Trophoblast cell (in vitro differentiated cells and primary cell): ENCODE measurements around the gene ZNF892.
"Not testable (repeated sequence)": the region's sequence is repeated elsewhere in the genome, so short reads cannot be mapped to it uniquely, and the experiment has no call there.

Experiments
- DNase-seq, 2 donors: peaks; one replicate each; pipeline ENCODE4 v3.0.0-alpha.2; 2016
- H2AFZ ChIP-seq: 2 replicates; pipeline ENCODE4 v1.6.1; 2013; ENCODE audit warnings: low read length, moderate library complexity, mild to moderate bottlenecking; ENCODE audit not compliant: insufficient read depth, poor library complexity
- H2AK5ac ChIP-seq: 2 replicates; pipeline ENCODE4 v1.6.1; 2013; ENCODE audit warnings: mild to moderate bottlenecking, low read length
- H2BK120ac ChIP-seq: 2 replicates; pipeline ENCODE4 v1.6.1; 2013; ENCODE audit warnings: low read length, mild to moderate bottlenecking, moderate library complexity; ENCODE audit not compliant: insufficient read depth, poor library complexity
- H2BK12ac ChIP-seq: 2 replicates; pipeline ENCODE4 v1.6.1; 2013; ENCODE audit warnings: mild to moderate bottlenecking, low read length, moderate library complexity
- H2BK5ac ChIP-seq: 2 replicates; pipeline ENCODE4 v1.6.1; 2013; ENCODE audit warnings: low read length, low read depth, moderate library complexity, mild to moderate bottlenecking; ENCODE audit not compliant: poor library complexity
- H3K14ac ChIP-seq: 2 replicates; pipeline ENCODE4 v1.6.1; 2013; ENCODE audit warnings: mild to moderate bottlenecking, low read length
- H3K18ac ChIP-seq: 2 replicates; pipeline ENCODE4 v1.6.1; 2013; ENCODE audit warnings: mild to moderate bottlenecking, low read length
- H3K23ac ChIP-seq: 2 replicates; pipeline ENCODE4 v1.6.1; 2013; ENCODE audit warnings: low read length
- H3K27ac ChIP-seq: 2 replicates; pipeline ENCODE4 v1.5.1; 2013; ENCODE audit warnings: low read depth, mild to moderate bottlenecking, inconsistent platforms, low read length, moderate library complexity
- H3K27me3 ChIP-seq: 2 replicates; pipeline ENCODE4 v1.6.1; 2013; ENCODE audit warnings: inconsistent platforms, mild to moderate bottlenecking, low read length, moderate library complexity; ENCODE audit not compliant: insufficient read depth
- H3K36me3 ChIP-seq, 2 experiments: 1 replicate in 1 of 2; 2 replicates in 1 of 2; pipeline ENCODE4 v1.6.1; 2013; ENCODE audit warnings: low read length in 2 of 2, mild to moderate bottlenecking in 2 of 2, moderate library complexity in 1 of 2; ENCODE audit not compliant: insufficient read depth in 2 of 2, control insufficient read depth in 1 of 2
- H3K4ac ChIP-seq: 2 replicates; pipeline ENCODE4 v1.6.1; 2013; ENCODE audit warnings: low read depth, mild to moderate bottlenecking, low read length, moderate library complexity
- H3K4me1 ChIP-seq, 2 experiments: 1 replicate in 1 of 2; 2 replicates in 1 of 2; pipeline ENCODE4 v1.6.1; 2013; ENCODE audit warnings: low read length in 2 of 2, mild to moderate bottlenecking in 2 of 2, moderate library complexity in 1 of 2; ENCODE audit not compliant: insufficient read depth in 2 of 2, control insufficient read depth in 1 of 2
- H3K4me2 ChIP-seq: 2 replicates; pipeline ENCODE4 v1.6.1; 2013; ENCODE audit warnings: inconsistent platforms, mild to moderate bottlenecking, low read length, moderate library complexity
- H3K4me3 ChIP-seq: 2 replicates; pipeline ENCODE4 v1.5.1; 2013; ENCODE audit warnings: mild to moderate bottlenecking, low read depth, low read length, inconsistent platforms
- H3K79me1 ChIP-seq: one replicate; pipeline ENCODE4 v1.6.1; 2013; ENCODE audit warnings: low read length
- H3K79me2 ChIP-seq: 2 replicates; pipeline ENCODE4 v1.6.1; 2013; ENCODE audit warnings: low read length, mild to moderate bottlenecking; ENCODE audit not compliant: control insufficient read depth, insufficient read depth, poor library complexity
- H3K9ac ChIP-seq: 2 replicates; pipeline ENCODE4 v1.6.1; 2013; ENCODE audit warnings: mild to moderate bottlenecking, low read length
- H3K9me3 ChIP-seq: 2 replicates; pipeline ENCODE4 v1.6.1; 2013; ENCODE audit warnings: low read depth, mild to moderate bottlenecking, control low read depth, inconsistent platforms, low read length; ENCODE audit not compliant: insufficient read depth
- H4K12ac ChIP-seq: 2 replicates; pipeline ENCODE4 v1.6.1; 2013; ENCODE audit warnings: low read depth, mild to moderate bottlenecking, low read length, moderate library complexity
- H4K8ac ChIP-seq: 2 replicates; pipeline ENCODE4 v1.6.1; 2013; ENCODE audit warnings: low read depth, mild to moderate bottlenecking, low read length, moderate library complexity
- H4K91ac ChIP-seq: one replicate; pipeline ENCODE4 v1.6.1; 2013; ENCODE audit warnings: low read depth, mild to moderate bottlenecking, low read length, moderate library complexity
- whole genome bisulfite sequencing: extraction: QIAGEN DNeasy Blood & Tissue Kit; methylation state at CpG from one replicate; pipeline ENCODE4 v1.1.7; 2013; ENCODE audit warnings: missing lambda C conversion rate; ENCODE audit not compliant: insufficient read length, insufficient coverage; ENCODE audit errors: extremely low coverage; 5-methylcytosine and 5-hydroxymethylcytosine counted together

ZNF892 gene

DNA sequence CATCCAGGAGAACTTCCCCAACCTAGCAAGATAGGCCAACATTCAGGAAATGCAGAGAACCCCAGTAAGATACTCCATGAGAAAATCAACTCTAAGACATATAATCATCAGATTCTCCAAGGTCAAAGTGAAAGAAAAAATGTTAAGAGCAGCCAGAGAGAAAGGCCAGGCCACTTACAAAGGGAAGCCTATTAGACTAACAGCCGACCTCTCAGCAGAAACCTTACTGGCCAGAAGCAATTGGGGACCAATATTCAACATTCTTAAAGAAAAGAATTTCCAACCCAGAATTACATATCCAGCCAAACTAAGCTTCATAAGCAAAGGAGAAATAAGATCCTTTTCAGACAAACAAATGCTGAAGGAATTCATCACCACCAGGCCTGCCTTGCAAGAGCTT lies 34.8 kb downstream of the ZNF892 start:
- H3K79me2 ChIP-seq, H3K14ac ChIP-seq, H3K4ac ChIP-seq, H3K36me3 ChIP-seq, H2AFZ ChIP-seq, H2BK12ac ChIP-seq, H3K9me3 ChIP-seq, H3K4me1 ChIP-seq, H3K18ac ChIP-seq, H2AK5ac ChIP-seq, H3K4me2 ChIP-seq, H4K8ac ChIP-seq, H3K27me3 ChIP-seq, H2BK5ac ChIP-seq, H2BK120ac ChIP-seq, H3K9ac ChIP-seq, H3K27ac ChIP-seq, H4K12ac ChIP-seq, H3K23ac ChIP-seq, H4K91ac ChIP-seq, H3K79me1 ChIP-seq, DNase-seq, H3K4me3 ChIP-seq: not testable (repeated sequence)
- WGBS: no CpG with 5 or more reads among the region's 1 CpG
